SK-N-MC (cell line): ENCODE results near the gene GAPDHS.

Experiments used
- EZH2 ChIP-seq: fragments of 200-600 bp; sonication (generic); IDR thresholded peaks from one replicate; pipeline ENCODE4 v1.6.1; 2017; ENCODE audit warnings: antibody characterized with exemption
- FOXP2 ChIP-seq: optimal IDR thresholded peaks from 2 replicates; pipeline ENCODE3; 2011; ENCODE audit warnings: mild to moderate bottlenecking, moderate library complexity; ENCODE audit not compliant: insufficient read depth; ENCODE audit errors: extremely low read length, control extremely low read depth
- POLR2AphosphoS5 ChIP-seq: IDR thresholded peaks from 2 replicates; pipeline ENCODE4 v1.6.1; 2012; ENCODE audit warnings: mild to moderate bottlenecking, low read depth, low read length, borderline replicate concordance

GRCh38 chr19:35498220-35498619, 35.0 kb upstream of the GAPDHS start:
- TF ChIP-seq POLR2AphosphoS5 (no peak), EZH2 (no peak), FOXP2 (no peak)
